CD4-positive, alpha-beta T cell treated with Interleukin-10 for 1 hour (primary cell): Measurements from ENCODE around the gene CSNK2A1.
"Not testable (repeated sequence)": the region's sequence is repeated elsewhere in the genome, so short reads cannot be mapped to it uniquely, and the experiment has no call there.

Source experiments
- DNase-seq: peaks from one replicate; pipeline ENCODE4 v3.0.0-alpha.2; 2020

CSNK2A1 gene

GRCh38 chr20:543369-544152, at the start of gene CSNK2A1:
TSS of gene CSNK2A1 (minus strand) at chr20:543790. CDS start at chr20:508551, 35,239 bp downstream.
- DNase-seq = peak; percentile 98

DNA sequence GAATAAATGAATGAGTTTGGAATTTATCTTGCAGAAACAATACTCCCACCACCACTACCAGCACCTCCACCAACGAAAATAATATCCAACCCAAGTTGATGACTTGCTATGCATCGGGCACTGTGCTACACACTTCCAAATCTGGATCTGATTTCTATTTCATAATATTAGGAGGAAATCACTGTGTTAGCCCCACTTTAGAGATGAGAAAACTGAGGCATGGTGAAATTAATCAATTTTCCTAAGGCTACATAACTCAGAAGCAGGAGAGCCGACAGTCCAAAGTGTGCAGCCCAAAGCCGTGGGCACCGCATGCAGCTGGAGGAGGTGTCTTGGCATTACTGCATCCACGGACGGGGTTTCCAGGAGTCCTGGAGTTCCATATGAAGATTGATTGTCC, 48.9 kb upstream of the CSNK2A1 start:
- DNase-seq = no peak

DNA sequence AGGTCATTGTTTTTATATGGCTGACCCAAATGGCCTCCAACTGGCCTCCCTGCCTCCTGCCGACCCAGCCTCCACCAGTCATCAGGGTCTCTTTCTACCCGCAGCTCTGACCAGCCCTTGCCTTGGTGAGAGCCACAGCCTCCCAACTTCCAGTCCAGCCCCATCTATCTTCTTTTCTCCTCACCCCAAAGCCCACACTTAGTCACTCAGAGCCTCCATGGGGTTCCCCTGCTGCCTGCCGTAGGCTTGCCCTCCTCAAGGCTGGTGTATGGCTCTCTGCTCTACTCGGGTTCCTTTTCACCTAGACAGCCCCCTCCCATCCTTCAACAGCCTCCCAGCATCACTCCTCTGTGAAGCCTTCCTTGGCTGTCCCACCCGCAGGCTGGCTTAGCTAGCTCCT, 48.4 kb upstream of the CSNK2A1 start:
- DNase-seq = no peak

GRCh38 chr20:588932-589672, 45.5 kb upstream of the CSNK2A1 start:
- no peak for DNase-seq

- DNase-seq = no peak
Observed at GRCh38 chr20:588476-588875, 44.9 kb upstream of the CSNK2A1 start.

- no peak for DNase-seq
Observed at GRCh38 chr20:584971-585301, 41.3 kb upstream of the CSNK2A1 start.

- peak; percentile 3 for DNase-seq
Observed at GRCh38 chr20:584161-584970, 40.8 kb upstream of the CSNK2A1 start.

DNA sequence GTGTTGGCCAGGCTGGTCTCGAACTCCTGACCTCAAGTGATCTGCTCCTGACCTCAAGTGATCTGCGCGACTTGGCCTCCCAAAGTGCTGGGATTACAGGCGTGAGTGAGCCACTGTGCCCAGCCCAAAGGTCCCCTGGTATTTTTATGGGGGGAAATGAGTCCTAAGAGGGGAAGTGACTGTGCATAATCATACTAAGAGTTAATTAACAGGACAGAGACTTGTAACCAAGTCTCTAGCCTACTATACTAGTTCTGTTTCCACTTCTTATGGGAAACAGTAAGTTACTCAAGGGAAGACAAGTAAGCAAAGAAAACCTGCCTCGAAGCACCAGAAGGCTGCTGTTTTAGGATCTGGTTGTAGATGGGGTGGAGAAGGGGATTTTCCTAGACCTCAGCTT, 38.6 kb upstream of the CSNK2A1 start:
- no peak for DNase-seq

DNA sequence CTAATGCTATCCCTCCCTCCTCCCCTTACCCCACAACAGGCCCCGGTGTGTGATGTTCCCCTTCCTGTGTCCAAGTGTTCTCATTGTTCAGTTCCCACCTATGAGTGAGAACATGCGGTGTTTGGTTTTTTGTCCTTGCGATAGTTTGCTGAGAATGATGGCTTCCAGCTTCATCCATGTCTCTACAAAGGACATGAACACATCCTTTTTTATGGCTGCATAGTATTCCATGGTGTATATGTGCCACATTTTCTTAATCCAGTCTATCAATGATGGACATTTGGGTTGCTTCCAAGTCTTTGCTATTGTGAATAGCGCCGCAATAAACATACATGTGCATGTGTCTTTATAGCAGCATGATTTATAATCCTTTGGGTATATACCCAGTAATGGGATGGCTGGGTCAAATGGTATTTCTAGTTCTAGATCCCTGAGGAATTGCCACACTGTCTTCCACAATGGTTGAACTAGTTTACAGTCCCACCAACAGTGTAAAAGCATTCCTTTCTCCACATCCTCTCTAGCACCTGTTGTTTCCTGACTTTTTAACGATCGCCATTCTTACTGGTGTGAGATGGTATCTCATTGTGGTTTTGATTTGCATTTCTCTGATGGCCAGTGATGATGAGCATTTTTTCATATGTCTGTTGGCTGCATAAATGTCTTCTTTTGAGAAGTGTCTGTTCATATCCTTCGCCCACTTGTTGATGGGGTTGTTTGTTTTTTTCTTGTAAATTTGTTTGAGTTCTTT, 35.5 kb upstream of the CSNK2A1 start:
- DNase-seq = not testable (repeated sequence)

DNA sequence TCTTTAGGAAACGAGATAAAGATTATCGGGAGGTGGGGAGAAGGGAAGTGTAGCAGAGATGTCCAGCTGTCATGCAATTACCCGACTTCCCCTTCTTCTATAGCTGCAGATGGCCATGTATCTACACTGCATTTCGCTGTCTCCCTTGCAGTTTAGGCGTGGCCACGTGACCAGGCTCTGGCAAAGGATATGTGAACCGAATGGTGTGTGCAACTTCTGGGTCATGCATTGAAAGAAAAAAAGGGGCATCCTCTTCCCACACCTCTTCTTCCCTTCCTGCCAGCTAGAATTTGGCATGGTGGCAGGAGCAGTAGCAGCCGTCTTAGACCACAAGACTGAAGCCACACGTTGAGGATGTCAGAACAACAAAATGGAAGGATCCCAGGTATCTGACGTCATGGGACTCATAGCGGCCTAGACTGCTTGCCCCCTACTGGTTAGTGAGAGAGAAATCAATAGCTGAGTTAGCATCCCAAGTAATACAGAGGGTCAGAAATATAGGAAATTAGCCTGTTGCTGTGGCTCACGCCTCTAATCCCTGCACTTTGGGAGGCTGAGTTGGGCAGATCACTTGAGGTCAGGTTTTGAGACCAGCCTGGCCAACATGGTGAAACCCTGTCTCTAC, 33.7 kb upstream of the CSNK2A1 start:
- DNase-seq = no peak

- no peak for DNase-seq
Observed at GRCh38 chr20:576156-576555, 32.6 kb upstream of the CSNK2A1 start.

DNA sequence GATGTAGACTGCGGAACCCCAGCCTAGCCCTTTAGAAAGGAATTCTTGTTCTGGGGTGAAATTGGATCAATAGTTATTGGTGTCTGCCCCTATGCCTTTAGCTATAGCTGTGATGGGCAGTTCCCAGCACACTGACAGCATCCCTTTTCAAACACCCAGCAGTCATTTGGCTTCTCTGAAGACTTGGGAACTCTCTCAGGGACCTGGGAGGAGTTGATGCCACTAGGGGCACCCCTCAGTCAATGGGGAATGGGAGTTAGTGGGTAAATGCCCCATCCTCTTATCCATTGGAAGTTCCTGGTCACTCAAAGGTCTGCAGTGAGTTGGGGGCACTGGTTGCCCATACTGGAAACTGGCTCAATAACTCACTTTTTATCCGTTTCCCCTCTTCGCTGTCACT, 31.6 kb upstream of the CSNK2A1 start:
- DNase-seq = no peak

DNA sequence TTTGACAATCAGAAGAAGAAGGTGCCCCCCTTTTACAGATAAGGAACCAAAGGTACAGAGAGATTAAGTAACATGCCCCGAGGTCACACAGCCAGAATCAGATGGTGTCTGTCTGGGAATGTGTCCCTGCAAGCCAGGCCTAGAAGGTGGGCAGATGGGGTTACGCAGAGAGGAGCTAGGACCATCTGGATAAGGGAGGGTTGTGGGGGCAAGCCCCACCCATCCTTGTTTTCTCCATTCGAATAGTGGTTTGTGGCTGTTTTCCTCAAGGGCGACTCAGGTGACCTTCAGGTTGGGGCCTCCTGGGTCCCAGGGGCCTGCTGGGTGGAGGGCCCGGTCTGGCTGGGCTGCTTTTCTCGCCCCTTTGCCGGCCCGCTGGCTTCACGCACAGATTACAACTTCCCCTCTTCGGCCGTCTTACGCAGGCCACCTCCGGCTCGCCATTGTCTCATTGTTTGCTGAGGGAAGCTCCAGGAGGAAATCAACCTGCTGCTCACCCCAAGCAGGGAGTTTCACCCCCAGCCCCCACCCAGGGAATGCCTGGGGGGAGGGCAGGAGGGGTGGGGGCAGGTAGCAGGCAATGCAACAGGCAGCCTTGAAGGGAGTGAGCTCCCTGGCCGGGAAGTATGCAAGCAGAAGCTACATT, 30.8 kb upstream of the CSNK2A1 start:
- no peak for DNase-seq

DNA sequence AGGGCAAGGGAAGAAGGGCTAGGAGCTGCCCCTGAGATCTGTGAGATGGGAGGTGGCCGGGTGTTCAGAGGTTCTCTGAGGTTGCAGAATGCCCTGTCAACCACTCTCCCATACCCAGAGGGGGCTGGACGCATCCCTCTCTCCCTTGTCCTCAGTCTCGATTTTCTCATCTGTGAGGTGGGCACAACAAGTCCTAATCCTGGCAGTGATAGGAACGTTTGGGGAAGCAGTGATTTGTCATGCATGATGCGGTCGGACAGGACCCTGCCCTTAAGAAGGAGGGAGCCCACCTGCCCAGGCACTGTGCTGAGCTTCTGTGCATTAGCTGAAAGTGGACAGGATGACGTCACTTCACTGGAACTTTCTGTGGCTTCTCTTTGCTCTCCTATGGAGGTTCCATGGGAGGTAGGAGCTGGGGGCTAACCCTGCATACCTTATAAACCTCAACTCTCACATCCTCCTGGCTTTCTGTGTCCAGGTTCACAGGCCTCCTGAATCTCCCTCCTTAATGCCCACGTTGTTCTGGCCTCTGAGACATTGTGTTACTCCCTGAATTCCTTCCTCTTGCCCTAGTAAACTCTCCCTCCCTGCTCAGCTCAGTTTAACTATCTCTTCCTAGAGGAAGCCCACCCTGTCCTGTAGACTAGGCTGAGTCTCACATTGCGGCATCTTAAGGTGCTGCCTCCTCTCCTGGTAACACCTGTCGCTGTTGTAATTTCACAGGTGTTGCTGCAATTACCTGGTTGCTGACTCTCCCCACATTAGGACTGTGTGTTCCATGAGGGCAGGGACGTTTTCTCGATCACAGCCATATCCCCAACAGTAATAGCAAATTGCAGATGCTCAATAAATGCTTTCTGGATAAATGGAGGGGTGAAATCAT, 30.1 kb upstream of the CSNK2A1 start:
- no peak for DNase-seq

DNA sequence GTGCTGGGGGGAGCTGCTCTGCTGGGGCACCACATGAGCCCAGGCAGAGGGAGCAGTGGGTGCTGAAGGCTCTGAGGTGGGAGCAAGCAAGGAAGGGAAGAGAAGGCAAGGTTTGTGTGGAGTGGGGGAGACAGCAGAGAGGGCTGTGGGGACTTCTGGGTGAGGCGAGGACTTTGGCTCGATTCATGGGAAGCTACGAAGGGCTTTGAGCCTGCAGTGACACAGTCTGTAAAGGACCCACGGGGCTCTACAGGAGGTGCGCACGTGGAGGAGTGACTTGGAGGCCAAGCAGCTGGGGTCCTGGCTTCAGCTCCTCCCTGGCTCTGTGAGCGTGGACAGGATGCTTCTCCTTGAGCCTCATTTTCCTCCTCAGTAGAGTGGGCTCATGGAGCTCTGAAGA, 29.1 kb upstream of the CSNK2A1 start:
- no peak for DNase-seq

DNA sequence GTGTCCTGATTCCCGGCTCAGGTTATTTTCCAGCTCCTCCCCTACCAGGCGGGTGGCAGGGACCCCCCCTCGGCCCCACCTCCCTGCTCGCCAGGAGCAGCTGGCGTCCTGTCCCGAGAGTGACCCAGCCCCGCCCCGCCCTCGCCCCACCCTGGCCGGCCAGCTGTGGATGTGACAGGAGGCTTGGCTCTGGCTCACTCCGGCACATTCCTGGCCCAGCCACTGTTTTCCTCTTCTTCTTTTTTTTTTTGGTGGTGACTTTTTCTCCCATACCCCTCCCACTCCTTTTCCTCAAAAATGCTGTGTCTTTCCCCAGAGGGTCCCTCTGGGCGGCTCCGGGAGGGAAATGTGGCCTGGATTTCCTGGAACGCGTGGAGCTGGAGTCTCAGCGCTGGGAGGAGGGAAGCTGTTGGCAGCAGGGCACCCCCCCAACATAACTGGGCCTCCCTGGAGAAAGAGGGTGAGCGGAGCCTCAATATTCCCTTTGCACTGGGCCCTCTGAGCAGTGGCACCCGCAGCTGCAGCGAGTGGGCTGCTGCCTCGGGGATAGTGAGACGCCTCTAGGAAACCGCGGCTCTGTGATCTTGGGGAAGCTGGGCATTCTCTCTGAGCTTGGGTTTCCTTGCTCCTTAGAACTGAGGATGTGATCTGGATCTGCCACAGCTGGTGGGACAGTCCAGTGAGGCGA, 28.3 kb upstream of the CSNK2A1 start:
- DNase-seq = no peak

- DNase-seq = no peak
Observed at GRCh38 chr20:568673-569415, 25.3 kb upstream of the CSNK2A1 start.

GRCh38 chr20:568097-568652, 24.6 kb upstream of the CSNK2A1 start:
- no peak for DNase-seq

DNA sequence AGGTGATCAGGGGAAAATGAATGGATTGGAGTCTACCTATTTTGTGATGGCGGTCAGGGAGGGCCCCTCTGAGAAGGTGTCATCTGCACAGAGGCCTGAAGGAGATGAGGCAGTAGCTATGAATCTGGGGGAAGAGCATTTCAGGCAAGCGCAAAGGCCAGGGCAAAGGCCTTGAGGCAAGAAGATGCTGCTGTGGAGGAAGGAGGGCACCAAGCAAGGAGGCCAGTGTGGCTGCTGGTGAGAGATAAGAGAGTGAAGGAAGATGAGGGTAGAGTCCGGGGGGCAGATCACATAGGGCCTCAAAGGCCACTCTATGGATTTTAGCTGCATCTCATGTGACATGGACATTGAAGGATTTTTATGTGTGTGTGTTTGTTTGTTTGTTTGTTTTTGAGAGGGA, 20.6 kb upstream of the CSNK2A1 start:
- DNase-seq = no peak
